Trophoblast cell (in vitro differentiated cells and primary cell): ENCODE measurements around the gene PCP2.

ENCODE experiments used
- DNase-seq, 2 donors: peaks; one replicate each; pipeline ENCODE4 v3.0.0-alpha.2; 2016
- H2AFZ ChIP-seq: 2 replicates; pipeline ENCODE4 v1.6.1; 2013; ENCODE audit warnings: low read length, moderate library complexity, mild to moderate bottlenecking; ENCODE audit not compliant: insufficient read depth, poor library complexity
- H2AK5ac ChIP-seq: 2 replicates; pipeline ENCODE4 v1.6.1; 2013; ENCODE audit warnings: mild to moderate bottlenecking, low read length
- H2BK120ac ChIP-seq: 2 replicates; pipeline ENCODE4 v1.6.1; 2013; ENCODE audit warnings: low read length, mild to moderate bottlenecking, moderate library complexity; ENCODE audit not compliant: insufficient read depth, poor library complexity
- H2BK12ac ChIP-seq: 2 replicates; pipeline ENCODE4 v1.6.1; 2013; ENCODE audit warnings: mild to moderate bottlenecking, low read length, moderate library complexity
- H2BK5ac ChIP-seq: 2 replicates; pipeline ENCODE4 v1.6.1; 2013; ENCODE audit warnings: low read length, low read depth, moderate library complexity, mild to moderate bottlenecking; ENCODE audit not compliant: poor library complexity
- H3K14ac ChIP-seq: 2 replicates; pipeline ENCODE4 v1.6.1; 2013; ENCODE audit warnings: mild to moderate bottlenecking, low read length
- H3K18ac ChIP-seq: 2 replicates; pipeline ENCODE4 v1.6.1; 2013; ENCODE audit warnings: mild to moderate bottlenecking, low read length
- H3K23ac ChIP-seq: 2 replicates; pipeline ENCODE4 v1.6.1; 2013; ENCODE audit warnings: low read length
- H3K27ac ChIP-seq: 2 replicates; pipeline ENCODE4 v1.5.1; 2013; ENCODE audit warnings: low read depth, mild to moderate bottlenecking, inconsistent platforms, low read length, moderate library complexity
- H3K27me3 ChIP-seq: 2 replicates; pipeline ENCODE4 v1.6.1; 2013; ENCODE audit warnings: inconsistent platforms, mild to moderate bottlenecking, low read length, moderate library complexity; ENCODE audit not compliant: insufficient read depth
- H3K36me3 ChIP-seq, 2 experiments: 1 replicate in 1 of 2; 2 replicates in 1 of 2; pipeline ENCODE4 v1.6.1; 2013; ENCODE audit warnings: low read length in 2 of 2, mild to moderate bottlenecking in 2 of 2, moderate library complexity in 1 of 2; ENCODE audit not compliant: insufficient read depth in 2 of 2, control insufficient read depth in 1 of 2
- H3K4ac ChIP-seq: 2 replicates; pipeline ENCODE4 v1.6.1; 2013; ENCODE audit warnings: low read depth, mild to moderate bottlenecking, low read length, moderate library complexity
- H3K4me1 ChIP-seq, 2 experiments: 1 replicate in 1 of 2; 2 replicates in 1 of 2; pipeline ENCODE4 v1.6.1; 2013; ENCODE audit warnings: low read length in 2 of 2, mild to moderate bottlenecking in 2 of 2, moderate library complexity in 1 of 2; ENCODE audit not compliant: insufficient read depth in 2 of 2, control insufficient read depth in 1 of 2
- H3K4me2 ChIP-seq: 2 replicates; pipeline ENCODE4 v1.6.1; 2013; ENCODE audit warnings: inconsistent platforms, mild to moderate bottlenecking, low read length, moderate library complexity
- H3K4me3 ChIP-seq: 2 replicates; pipeline ENCODE4 v1.5.1; 2013; ENCODE audit warnings: mild to moderate bottlenecking, low read depth, low read length, inconsistent platforms
- H3K79me1 ChIP-seq: one replicate; pipeline ENCODE4 v1.6.1; 2013; ENCODE audit warnings: low read length
- H3K79me2 ChIP-seq: 2 replicates; pipeline ENCODE4 v1.6.1; 2013; ENCODE audit warnings: low read length, mild to moderate bottlenecking; ENCODE audit not compliant: control insufficient read depth, insufficient read depth, poor library complexity
- H3K9ac ChIP-seq: 2 replicates; pipeline ENCODE4 v1.6.1; 2013; ENCODE audit warnings: mild to moderate bottlenecking, low read length
- H3K9me3 ChIP-seq: 2 replicates; pipeline ENCODE4 v1.6.1; 2013; ENCODE audit warnings: low read depth, mild to moderate bottlenecking, control low read depth, inconsistent platforms, low read length; ENCODE audit not compliant: insufficient read depth
- H4K12ac ChIP-seq: 2 replicates; pipeline ENCODE4 v1.6.1; 2013; ENCODE audit warnings: low read depth, mild to moderate bottlenecking, low read length, moderate library complexity
- H4K8ac ChIP-seq: 2 replicates; pipeline ENCODE4 v1.6.1; 2013; ENCODE audit warnings: low read depth, mild to moderate bottlenecking, low read length, moderate library complexity
- H4K91ac ChIP-seq: one replicate; pipeline ENCODE4 v1.6.1; 2013; ENCODE audit warnings: low read depth, mild to moderate bottlenecking, low read length, moderate library complexity
- WGBS: extraction: QIAGEN DNeasy Blood & Tissue Kit; methylation state at CpG from one replicate; pipeline ENCODE4 v1.1.7; 2013; ENCODE audit warnings: missing lambda C conversion rate; ENCODE audit not compliant: insufficient read length, insufficient coverage; ENCODE audit errors: extremely low coverage; 5-methylcytosine and 5-hydroxymethylcytosine counted together

The PCP2 gene

DNA sequence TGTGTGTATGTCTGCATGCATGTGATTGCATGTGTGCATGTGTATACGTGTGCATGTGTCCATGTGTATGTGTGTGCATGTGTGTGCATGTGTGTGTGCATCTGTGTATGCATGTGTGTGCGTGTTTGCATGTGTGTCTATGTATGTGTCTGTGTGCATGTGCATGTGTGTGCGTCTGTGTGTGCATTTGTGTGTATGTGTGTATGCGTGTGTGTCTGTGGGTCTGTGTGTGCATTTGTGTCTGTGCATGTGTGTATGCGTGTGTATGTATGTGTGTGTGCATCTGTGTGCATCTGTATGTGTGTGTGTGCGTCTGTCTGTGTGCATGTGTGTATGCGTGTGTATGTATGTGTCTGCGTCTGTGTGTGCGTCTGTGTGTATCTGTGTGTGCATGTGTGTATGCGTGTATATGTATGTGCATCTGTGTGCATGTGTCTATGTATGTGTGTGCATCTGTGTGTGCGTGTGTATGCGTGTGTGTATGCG, 6.4 kb upstream of the PCP2 start:
- H2AFZ ChIP-seq = no peak overlapping the region
- H3K9ac ChIP-seq = no peak overlapping the region
- no peak overlapping the region for H3K4ac ChIP-seq
- H3K4me3 ChIP-seq = peak overlapping the region; percentile 5
- H3K27me3 ChIP-seq = no peaks in the 10 kb centered on the region
- no peak overlapping the region for H3K18ac ChIP-seq
- no peak for DNase-seq
- no peak overlapping the region for H2AK5ac ChIP-seq
- H2BK12ac ChIP-seq = no peak overlapping the region
- H3K4me1 ChIP-seq = peaks cover 7 to 11% of the 10 kb centered on the region in 2 experiments
- no peak overlapping the region for H2BK120ac ChIP-seq
- H3K9me3 ChIP-seq = peaks cover 8% of the 10 kb centered on the region
- H4K12ac ChIP-seq = no peak overlapping the region
- peaks cover 24% of the 10 kb centered on the region in 2 experiments for H3K36me3 ChIP-seq
- no peak overlapping the region for H3K14ac ChIP-seq
- H4K8ac ChIP-seq = no peak overlapping the region
- peaks cover 6% of the 10 kb centered on the region for H3K79me1 ChIP-seq
- WGBS = no CpG with 5 or more reads among the region's 13 CpGs
- H3K4me2 ChIP-seq = no peak overlapping the region
- no peak overlapping the region for H2BK5ac ChIP-seq
- H4K91ac ChIP-seq = no peak overlapping the region
- H3K23ac ChIP-seq = no peak overlapping the region
- no peak overlapping the region for H3K27ac ChIP-seq
- peaks cover 7% of the 10 kb centered on the region for H3K79me2 ChIP-seq

- H3K27me3 ChIP-seq = no peaks in the 10 kb centered on the region
- DNase-seq = no peak
- H2BK5ac ChIP-seq = no peak overlapping the region
- no peak overlapping the region for H2BK12ac ChIP-seq
- no peak overlapping the region for H3K18ac ChIP-seq
- peaks cover 7 to 11% of the 10 kb centered on the region in 2 experiments for H3K4me1 ChIP-seq
- H3K79me2 ChIP-seq = peaks cover 7% of the 10 kb centered on the region
- no peak overlapping the region for H4K12ac ChIP-seq
- H2AK5ac ChIP-seq = no peak overlapping the region
- H3K9me3 ChIP-seq = peaks cover 8% of the 10 kb centered on the region
- no peak overlapping the region for H4K8ac ChIP-seq
- no peak overlapping the region for H2AFZ ChIP-seq
- no peak overlapping the region for H3K9ac ChIP-seq
- no peak overlapping the region for H2BK120ac ChIP-seq
- no peak overlapping the region for H3K23ac ChIP-seq
- no CpG with 5 or more reads among the region's 12 CpGs for whole genome bisulfite sequencing
- H3K27ac ChIP-seq = no peak overlapping the region
- no peak overlapping the region for H3K4ac ChIP-seq
- H4K91ac ChIP-seq = no peak overlapping the region
- peaks cover 6% of the 10 kb centered on the region for H3K79me1 ChIP-seq
- no peak overlapping the region for H3K4me2 ChIP-seq
- no peak overlapping the region for H3K4me3 ChIP-seq
- H3K14ac ChIP-seq = no peak overlapping the region
- peaks cover 17 to 18% of the 10 kb centered on the region in 2 experiments for H3K36me3 ChIP-seq
These were observed 5.4 kb upstream of the PCP2 start for GRCh38 chr19:7638802-7639465.

- peaks cover 7 to 11% of the 10 kb centered on the region in 2 experiments for H3K4me1 ChIP-seq
- no peak overlapping the region for H2BK12ac ChIP-seq
- peak; percentile 46 to 59 for DNase-seq
- no CpG with 5 or more reads among the region's 30 CpGs for WGBS
- peak overlapping the region; percentile 70 for H4K91ac ChIP-seq
- H3K9ac ChIP-seq = peak overlapping the region; percentile 87
- peak overlapping the region; percentile 36 for H2BK120ac ChIP-seq
- no peak overlapping the region for H2AFZ ChIP-seq
- H3K4me2 ChIP-seq = peak overlapping the region; percentile 89
- H3K27ac ChIP-seq = no peak overlapping the region
- H3K9me3 ChIP-seq = peaks cover 8% of the 10 kb centered on the region
- H3K79me2 ChIP-seq = peaks cover 7% of the 10 kb centered on the region
- H4K8ac ChIP-seq = peak overlapping the region; percentile 87
- H2BK5ac ChIP-seq = peak overlapping the region; percentile 9
- H2AK5ac ChIP-seq = peak overlapping the region; percentile 67
- peak overlapping the region; percentile 19 for H3K14ac ChIP-seq
- H3K18ac ChIP-seq = peak overlapping the region; percentile 40
- H3K4me3 ChIP-seq = peak overlapping the region; percentile 84
- H4K12ac ChIP-seq = peak overlapping the region; percentile 84
- H3K36me3 ChIP-seq = peaks cover 14 to 16% of the 10 kb centered on the region in 2 experiments
- peak overlapping the region; percentile 57 for H3K4ac ChIP-seq
- no peak overlapping the region for H3K23ac ChIP-seq
- peaks cover 6% of the 10 kb centered on the region for H3K79me1 ChIP-seq
- H3K27me3 ChIP-seq = no peaks in the 10 kb centered on the region
These were observed 4.1 kb upstream of the PCP2 start for GRCh38 chr19:7637374-7638256.

- Histone ChIP-seq H3K27ac (no peak within 1 kb of the TSS), H2BK12ac (no peak within 1 kb of the TSS), H3K4me3 (peak within 1 kb of the TSS; percentile 84), H3K14ac (peak within 1 kb of the TSS; percentile 20), H3K4ac (peak within 1 kb of the TSS; percentile 57), H3K9me3 (peaks cover 11% of the 10 kb centered on the region), H2AK5ac (peak within 1 kb of the TSS; percentile 67), H4K12ac (peak within 1 kb of the TSS; percentile 84), H3K18ac (peak within 1 kb of the TSS; percentile 40), H2BK5ac (peak within 1 kb of the TSS; percentile 9), H3K4me1 (peaks cover 7 to 11% of the 10 kb centered on the region in 2 experiments), H2BK120ac (peak within 1 kb of the TSS; percentile 36), H3K79me2 (peaks cover 7% of the 10 kb centered on the region), H3K4me2 (peak within 1 kb of the TSS; percentile 89), H3K36me3 (peaks cover 10 to 17% of the 10 kb centered on the region in 2 experiments), H4K91ac (peak within 1 kb of the TSS; percentile 70), H3K9ac (peak within 1 kb of the TSS; percentile 87), H2AFZ (no peak within 1 kb of the TSS), H4K8ac (peak within 1 kb of the TSS; percentile 87), H3K27me3 (no peaks in the 10 kb centered on the region), H3K23ac (no peak within 1 kb of the TSS), H3K79me1 (peaks cover 6% of the 10 kb centered on the region)
- no CpG with 5 or more reads among the region's 61 CpGs for WGBS
- peak; percentile 79 to 91 for DNase-seq
These were observed 3.3 kb upstream of the PCP2 start, which contains the start of gene STXBP2 for GRCh38 chr19:7636691-7637373. Gene STXBP2 (plus strand): TSS chr19:7637110. CDS start chr19:7637150, 40 bp downstream.
